ENCODE data around the gene SNRNP70.

SNRNP70 gene

GRCh38 chr19:49154279-49154678 lies 69.0 kb downstream of the SNRNP70 start:
- TF ChIP-seq CTCF (IDR thresholded peaks at IDR 0.05) = no peak
- H3K4me3 ChIP-seq = no peak overlapping the region
- DNase-seq (ENCODE audit: low spot score) = no peak
- H3K27ac ChIP-seq = peak overlapping the region; percentile 72 to 80

- no peak for DNase-seq (ENCODE audit: low spot score)
- TF ChIP-seq CTCF (IDR thresholded peaks at IDR 0.05) = no peak
- Histone ChIP-seq H3K4me3 (peak within 1 kb of the TSS; percentile 36), H3K27ac (peak within 1 kb of the TSS; percentile 72 to 80)
Observed at GRCh38 chr19:49155005-49155819, 70.0 kb downstream of the SNRNP70 start, which contains the start of gene HRC. Gene HRC (minus strand): TSS chr19:49155396. CDS start chr19:49155237, 159 bp downstream.

- TF ChIP-seq CTCF (IDR thresholded peaks at IDR 0.05) = no peak
- H3K27ac ChIP-seq = peak overlapping the region; percentile 72 to 80
- H3K4me3 ChIP-seq = no peak overlapping the region
- no peak for DNase-seq (ENCODE audit: low spot score)
Observed at GRCh38 chr19:49155820-49156346, 70.6 kb downstream of the SNRNP70 start.

GRCh38 chr19:49157445-49158224 lies 72.4 kb downstream of the SNRNP70 start, which contains the start of gene TRPM4:
Gene TRPM4 (plus strand): TSS chr19:49157792. CDS start chr19:49157867, 75 bp downstream.
- Histone ChIP-seq H3K4me3 (peak within 1 kb of the TSS; percentile 79), H3K27ac (peak within 1 kb of the TSS; percentile 82 to 87)
- peak; percentile 93 for DNase-seq (ENCODE audit: low spot score)
- TF ChIP-seq CTCF (IDR thresholded peaks at IDR 0.05) = no peak

All from coronary artery (tissue), 2 donors.